ENCODE data around the gene HS2ST1. TPM values are rescaled to one million over a fixed set of nuclear protein-coding genes. Genes with fewer than 3 reads are reported as not detected.

HS2ST1 gene
- polyA plus RNA-seq, 1 experiment, result 22.4 TPM

DNA sequence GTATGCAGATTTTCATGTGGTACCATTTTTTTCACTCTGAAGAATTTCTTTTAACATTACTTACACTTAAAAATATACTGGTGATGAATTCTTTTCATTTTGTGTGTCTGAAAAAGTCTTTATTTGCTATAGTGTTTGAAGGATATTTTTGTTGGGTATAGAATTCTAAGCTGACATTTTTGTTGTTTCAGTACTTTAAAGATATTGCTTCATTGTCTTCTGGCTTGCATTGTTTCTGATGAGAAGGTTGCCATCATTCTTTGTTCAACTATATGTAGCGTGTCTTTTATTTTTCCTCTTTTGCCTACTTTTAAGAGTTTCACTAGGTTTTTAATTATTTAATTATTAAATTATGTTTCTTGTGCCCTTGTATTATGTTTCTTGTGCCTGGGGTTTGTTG, 8.0 kb downstream of the HS2ST1 start:
- TF ChIP-seq, protein P1, sequence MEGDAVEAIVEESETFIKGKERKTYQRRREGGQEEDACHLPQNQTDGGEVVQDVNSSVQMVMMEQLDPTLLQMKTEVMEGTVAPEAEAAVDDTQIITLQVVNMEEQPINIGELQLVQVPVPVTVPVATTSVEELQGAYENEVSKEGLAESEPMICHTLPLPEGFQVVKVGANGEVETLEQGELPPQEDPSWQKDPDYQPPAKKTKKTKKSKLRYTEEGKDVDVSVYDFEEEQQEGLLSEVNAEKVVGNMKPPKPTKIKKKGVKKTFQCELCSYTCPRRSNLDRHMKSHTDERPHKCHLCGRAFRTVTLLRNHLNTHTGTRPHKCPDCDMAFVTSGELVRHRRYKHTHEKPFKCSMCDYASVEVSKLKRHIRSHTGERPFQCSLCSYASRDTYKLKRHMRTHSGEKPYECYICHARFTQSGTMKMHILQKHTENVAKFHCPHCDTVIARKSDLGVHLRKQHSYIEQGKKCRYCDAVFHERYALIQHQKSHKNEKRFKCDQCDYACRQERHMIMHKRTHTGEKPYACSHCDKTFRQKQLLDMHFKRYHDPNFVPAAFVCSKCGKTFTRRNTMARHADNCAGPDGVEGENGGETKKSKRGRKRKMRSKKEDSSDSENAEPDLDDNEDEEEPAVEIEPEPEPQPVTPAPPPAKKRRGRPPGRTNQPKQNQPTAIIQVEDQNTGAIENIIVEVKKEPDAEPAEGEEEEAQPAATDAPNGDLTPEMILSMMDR (IDR thresholded peaks at IDR 0.05; ENCODE audit: low read depth, low read length), result no peak
- Histone ChIP-seq H3K9me3 (ENCODE audit: control insufficient read depth, insufficient read depth, low read length) (peaks cover 13% of the 10 kb centered on the region), H3K27me3 (ENCODE audit: control insufficient read depth, insufficient read depth, low read length) (no peaks in the 10 kb centered on the region), H3K27ac (ENCODE audit: low read depth, low read length) (no peak overlapping the region), H3K4me3 (ENCODE audit: low read depth, low read length) (no peak overlapping the region)
- DNase-seq (ENCODE audit: low read depth, low spot score), result no peak
- CTCF ChIA-PET, result interaction anchor here (1.0 to 1.4 kb wide), 2 partner anchors 42 to 218 kb away, joined by 3 read pairs; partner anchors contain the start of gene SH3GLB1
- POLR2A ChIA-PET, result no interaction called here

GRCh38 chr1:86924324-86924960, 10.0 kb downstream of the HS2ST1 start:
- ChIA-PET POLR2A (no interaction called here), CTCF (no interaction called here)
- Histone ChIP-seq H3K4me3 (ENCODE audit: low read depth, low read length) (no peak overlapping the region), H3K9me3 (ENCODE audit: control insufficient read depth, insufficient read depth, low read length) (peaks cover 13% of the 10 kb centered on the region), H3K27ac (ENCODE audit: low read depth, low read length) (no peak overlapping the region), H3K27me3 (ENCODE audit: control insufficient read depth, insufficient read depth, low read length) (no peaks in the 10 kb centered on the region)
- DNase-seq (ENCODE audit: low read depth, low spot score), result no peak
- TF ChIP-seq, protein P1 (IDR thresholded peaks at IDR 0.05; ENCODE audit: low read depth, low read length), result no peak

GRCh38 chr1:86925742-86926141, 11.3 kb downstream of the HS2ST1 start:
- CTCF ChIA-PET, result no interaction called here
- no peak for DNase-seq (ENCODE audit: low read depth, low spot score)
- H3K9me3 ChIP-seq (ENCODE audit: control insufficient read depth, insufficient read depth, low read length), result peaks cover 13% of the 10 kb centered on the region
- H3K4me3 ChIP-seq (ENCODE audit: low read depth, low read length), result no peak overlapping the region
- POLR2A ChIA-PET, result no interaction called here
- no peak overlapping the region for H3K27ac ChIP-seq (ENCODE audit: low read depth, low read length)
- TF ChIP-seq, protein P1 (IDR thresholded peaks at IDR 0.05; ENCODE audit: low read depth, low read length), result no peak
- H3K27me3 ChIP-seq (ENCODE audit: control insufficient read depth, insufficient read depth, low read length), result no peaks in the 10 kb centered on the region

DNA sequence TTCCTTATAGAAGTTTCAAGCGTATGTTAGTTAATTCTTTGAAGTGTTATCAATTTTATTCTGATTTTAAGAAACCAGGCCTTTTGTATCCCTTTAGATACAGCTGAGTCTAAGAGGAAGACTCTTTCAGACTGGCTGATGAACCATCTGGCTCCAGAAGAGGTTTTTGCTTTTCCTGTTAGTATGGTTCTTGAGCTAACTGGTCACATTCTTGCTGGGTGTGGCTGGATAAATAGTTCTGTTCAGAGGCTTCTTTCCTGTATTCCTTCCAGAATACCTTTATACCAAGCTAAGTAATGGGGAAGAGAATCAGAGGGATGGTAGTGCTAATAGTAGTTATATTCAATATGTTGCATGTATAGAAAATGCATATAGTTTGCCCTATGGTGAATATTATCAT, 12.4 kb downstream of the HS2ST1 start:
- H3K9me3 ChIP-seq (ENCODE audit: control insufficient read depth, insufficient read depth, low read length), result peaks cover 13% of the 10 kb centered on the region
- POLR2A ChIA-PET, result interaction anchor here (0.9 kb wide), 1 partner anchor 13 kb away, joined by 3 read pairs; the partner anchor contains the start of genes HS2ST1 and SELENOF
- CTCF ChIA-PET, result no interaction called here

GRCh38 chr1:86928819-86929218, 14.4 kb downstream of the HS2ST1 start:
- CTCF ChIA-PET, result no interaction called here
- POLR2A ChIA-PET, result no interaction called here
- TF ChIP-seq, protein P1 (IDR thresholded peaks at IDR 0.05; ENCODE audit: low read depth, low read length), result no peak
- no peak for DNase-seq (ENCODE audit: low read depth, low spot score)
- peaks cover 8% of the 10 kb centered on the region for H3K9me3 ChIP-seq (ENCODE audit: control insufficient read depth, insufficient read depth, low read length)
- H3K27me3 ChIP-seq (ENCODE audit: control insufficient read depth, insufficient read depth, low read length), result no peaks in the 10 kb centered on the region
- no peak overlapping the region for H3K4me3 ChIP-seq (ENCODE audit: low read depth, low read length)
- no peak overlapping the region for H3K27ac ChIP-seq (ENCODE audit: low read depth, low read length)

More for the DNA sequence above, 12.4 kb downstream of the HS2ST1 start:
- no peak for DNase-seq (ENCODE audit: low read depth, low spot score)
- TF ChIP-seq, protein P1 (IDR thresholded peaks at IDR 0.05; ENCODE audit: low read depth, low read length), result no peak
- no peak overlapping the region for H3K27ac ChIP-seq (ENCODE audit: low read depth, low read length)
- H3K4me3 ChIP-seq (ENCODE audit: low read depth, low read length), result no peak overlapping the region
- no peaks in the 10 kb centered on the region for H3K27me3 ChIP-seq (ENCODE audit: control insufficient read depth, insufficient read depth, low read length)

Data from AG04450 (cell line).